Measurements from ENCODE around the gene MAN1C1.

MAN1C1 gene

GRCh38 chr1:25616095-25616986 lies at the start of gene MAN1C1:
MAN1C1 (plus strand) TSS chr1:25616791; CDS start chr1:25617798, 1,007 bp downstream.
- peak; percentile 62 to 77 for ATAC-seq

DNA sequence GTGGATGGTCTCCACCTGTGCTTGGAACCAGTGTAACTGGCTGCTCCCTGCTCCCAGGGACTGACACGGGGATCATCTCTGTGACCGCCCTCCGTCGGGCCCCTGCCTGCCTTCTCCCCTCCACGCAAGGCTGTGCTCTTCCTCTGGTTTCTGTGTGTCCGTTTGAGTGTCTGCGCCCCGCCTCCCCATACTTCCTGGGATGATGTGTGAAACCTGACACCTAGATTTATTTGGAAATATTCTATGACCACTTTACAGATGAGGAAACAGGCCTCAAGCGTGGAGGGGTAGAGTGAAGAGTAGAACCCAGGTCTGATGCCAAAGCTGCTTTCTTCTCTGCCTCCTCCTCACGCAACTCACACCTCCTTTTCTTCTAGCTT lies 48.9 kb upstream of the MAN1C1 start:
- ATAC-seq: no peak

- no peak for ATAC-seq
Measured at GRCh38 chr1:25568090-25568833, 48.3 kb upstream of the MAN1C1 start.

- peak; percentile 48 to 57 for ATAC-seq
Measured at GRCh38 chr1:25568834-25569596, 47.6 kb upstream of the MAN1C1 start.

DNA sequence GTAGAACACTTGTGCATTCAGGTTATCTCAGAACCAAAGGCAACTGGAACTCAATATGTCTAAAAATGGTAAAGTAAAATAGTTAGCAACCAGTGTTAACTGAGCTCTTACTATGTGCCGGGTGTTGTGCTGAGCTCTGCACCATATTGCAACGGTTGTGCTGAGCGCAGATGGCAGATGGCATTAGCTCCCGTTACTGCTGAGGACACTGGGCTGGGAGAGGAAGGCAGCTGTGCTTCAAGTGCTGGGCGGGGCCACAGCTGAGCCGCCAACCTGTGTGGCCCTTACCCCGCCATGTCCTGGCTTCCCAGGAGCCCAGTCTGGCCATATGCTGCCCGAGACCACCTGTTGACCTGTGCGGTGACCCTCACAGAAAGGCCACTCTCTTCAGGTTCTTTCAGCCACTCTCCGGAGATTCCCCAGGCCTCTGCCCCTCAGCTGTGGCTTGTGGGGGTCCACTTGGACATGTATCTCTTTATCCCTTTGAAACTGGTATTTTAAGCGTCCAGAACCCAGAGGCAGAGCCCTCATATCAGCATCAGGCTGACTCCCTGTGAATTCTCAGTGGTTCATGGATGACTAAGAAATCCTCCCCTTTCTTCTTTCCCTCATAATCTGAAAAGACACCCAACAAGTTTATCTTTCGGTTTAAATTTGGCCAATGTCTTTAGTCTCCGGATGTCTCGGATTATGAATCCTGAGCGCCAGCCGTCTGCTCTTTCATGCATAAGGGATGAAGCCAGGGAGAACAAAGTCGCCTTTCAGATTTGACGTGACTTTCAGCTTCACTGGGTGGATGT lies 46.8 kb upstream of the MAN1C1 start:
- no peak for ATAC-seq

- ATAC-seq: no peak
Measured at GRCh38 chr1:25570798-25571521, 45.6 kb upstream of the MAN1C1 start.

DNA sequence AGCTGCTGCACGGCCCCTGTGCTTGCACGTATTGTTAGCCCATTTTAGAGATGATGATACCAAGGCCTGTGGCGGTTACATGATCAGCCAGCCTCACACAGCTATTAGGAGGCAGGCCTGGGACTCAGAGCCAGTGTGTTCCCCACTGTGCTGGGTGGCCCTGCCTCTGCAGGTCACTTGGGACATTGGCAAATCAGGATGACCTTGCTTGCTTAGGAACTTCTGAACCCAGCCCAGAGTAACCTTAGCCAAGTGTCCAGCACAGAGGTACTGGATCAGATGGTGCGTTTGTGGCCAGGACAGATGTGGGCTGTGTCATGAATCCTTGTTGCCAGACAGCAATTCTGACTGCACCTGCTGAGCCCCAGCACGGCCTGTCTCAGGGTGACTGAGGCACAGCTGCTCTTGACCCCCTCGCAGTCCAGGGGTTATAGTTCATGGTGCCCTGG lies 45.0 kb upstream of the MAN1C1 start:
- ATAC-seq: no peak

GRCh38 chr1:25572107-25572506 lies 44.5 kb upstream of the MAN1C1 start:
- ATAC-seq: no peak

DNA sequence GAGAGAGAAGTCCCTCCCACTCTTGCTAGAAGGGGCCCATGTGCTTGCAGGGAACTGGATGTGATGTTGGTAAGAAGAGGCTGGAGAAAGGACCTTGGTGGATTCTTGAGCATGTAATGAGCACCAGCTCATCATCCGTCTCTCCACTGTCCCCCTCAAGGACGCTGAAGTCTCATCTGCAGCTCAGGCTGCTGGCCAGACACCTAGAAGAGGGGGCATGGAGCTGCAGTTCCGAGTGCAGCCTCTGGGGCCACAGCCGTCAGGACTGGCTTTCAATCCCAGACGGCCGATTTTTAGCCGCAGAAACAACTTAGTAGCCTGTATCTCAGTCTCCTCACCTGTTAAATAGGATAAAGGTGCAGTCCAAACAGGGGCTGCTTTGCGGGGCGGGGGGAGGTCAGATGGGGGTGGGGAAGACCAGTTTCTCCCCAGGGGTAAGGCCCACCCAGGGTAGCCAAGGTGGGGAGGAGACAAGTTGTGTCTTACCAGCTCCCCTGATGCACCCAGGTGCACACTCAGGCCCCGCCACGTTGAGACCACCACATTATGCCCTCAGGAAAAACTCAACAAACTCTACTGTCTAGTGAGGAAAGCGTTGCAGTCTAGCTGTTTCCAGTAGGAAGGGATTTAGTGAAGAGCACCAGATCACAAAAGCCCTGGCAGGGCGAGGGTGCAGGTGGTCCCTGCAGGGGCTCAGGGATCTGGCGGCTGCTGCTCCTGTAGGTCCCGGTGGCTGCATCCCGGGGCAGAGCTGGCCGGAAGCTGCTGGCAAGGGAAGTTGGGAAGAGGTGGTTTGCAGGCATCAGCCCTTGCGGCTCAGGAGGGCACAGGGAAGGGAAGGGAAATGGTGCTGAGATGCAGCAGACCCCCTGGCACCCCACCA lies 43.6 kb upstream of the MAN1C1 start:
- ATAC-seq: peak; percentile 50 to 69

- ATAC-seq: no peak
Measured at GRCh38 chr1:25573591-25573930, 43.0 kb upstream of the MAN1C1 start.

GRCh38 chr1:25573961-25574360 lies 42.6 kb upstream of the MAN1C1 start:
- no peak for ATAC-seq

DNA sequence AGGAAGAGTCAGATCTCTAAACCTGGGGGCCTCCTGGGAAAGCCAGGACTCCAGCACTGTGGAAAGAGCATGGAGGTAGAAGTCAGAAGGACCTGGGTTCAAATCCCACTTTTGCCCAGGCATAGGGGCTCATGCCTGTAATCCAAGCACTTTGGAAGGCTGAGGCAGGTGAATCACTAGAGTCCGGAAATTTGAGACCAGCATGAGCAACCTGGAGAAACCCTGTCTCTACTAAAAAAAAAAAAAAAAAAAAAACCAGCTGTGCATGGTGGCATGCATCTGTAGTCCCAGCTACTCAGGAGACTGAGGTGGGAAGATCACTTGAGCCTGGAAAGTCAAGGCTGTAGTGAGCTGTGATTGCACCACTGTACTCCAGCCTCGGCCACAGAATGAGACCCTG lies 41.4 kb upstream of the MAN1C1 start:
- ATAC-seq: no peak

DNA sequence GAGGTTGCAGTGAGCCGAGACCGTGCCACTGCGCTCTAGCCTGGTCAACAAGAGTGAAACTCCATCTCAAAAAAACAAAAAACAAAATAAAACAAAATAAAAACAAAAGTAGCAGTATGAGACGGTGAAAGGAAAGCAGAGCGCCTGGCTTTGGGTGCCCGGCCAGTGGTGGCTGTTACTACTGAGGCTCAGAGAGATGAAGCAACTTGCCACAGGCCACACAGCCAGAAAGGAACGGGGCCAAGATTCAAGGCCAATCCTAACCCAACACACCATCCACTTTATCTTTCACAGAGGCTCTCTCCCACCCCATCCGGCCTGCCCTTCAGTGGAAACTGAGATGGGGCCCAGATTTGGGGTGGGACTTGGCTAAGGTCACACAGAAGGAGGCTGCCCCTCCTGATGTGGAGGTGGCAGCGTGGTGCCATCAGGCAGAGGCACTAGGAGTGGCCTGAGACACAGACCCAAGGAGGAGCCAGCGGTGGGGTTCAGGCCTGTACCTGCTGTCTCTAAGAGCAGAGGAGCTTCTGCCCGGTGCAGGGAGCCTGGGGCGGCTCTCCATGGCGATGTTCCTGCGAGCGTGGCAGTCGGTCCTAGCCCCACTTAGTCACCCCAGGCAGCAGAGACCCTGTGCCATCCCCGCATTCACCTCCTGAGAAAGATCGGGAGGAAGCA lies 40.0 kb upstream of the MAN1C1 start:
- no peak for ATAC-seq

- no peak for ATAC-seq
Measured at GRCh38 chr1:25577134-25577920, 39.3 kb upstream of the MAN1C1 start.

GRCh38 chr1:25579292-25580252 lies 37.0 kb upstream of the MAN1C1 start:
- ATAC-seq: no peak

- no peak for ATAC-seq
Measured at GRCh38 chr1:25580927-25581326, 35.7 kb upstream of the MAN1C1 start.

DNA sequence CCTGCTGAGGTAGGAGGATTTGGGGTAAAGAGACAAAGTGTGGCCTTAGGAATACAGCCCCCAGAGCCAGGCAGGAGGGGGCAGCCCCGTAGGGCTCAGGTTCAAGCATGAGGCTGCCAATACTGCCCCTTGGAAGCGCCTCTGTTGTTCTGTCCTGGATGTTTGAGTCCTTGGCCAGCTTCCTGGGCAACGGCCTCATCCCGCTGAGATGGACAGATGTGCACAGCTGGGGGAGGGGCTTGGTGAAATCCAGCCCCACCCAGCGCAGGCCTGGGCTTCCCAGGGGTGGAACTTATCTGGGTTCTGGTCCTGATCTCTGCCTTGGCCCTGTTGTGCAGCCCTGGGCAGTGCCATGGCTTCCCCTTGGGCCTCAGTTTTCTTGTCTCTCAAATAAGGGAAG lies 34.8 kb upstream of the MAN1C1 start:
- ATAC-seq: no peak
